Measurements from ENCODE around the gene NPDC1. TPM values are rescaled to one million over a fixed set of nuclear protein-coding genes. Genes with fewer than 3 reads are reported as not detected.

Gene NPDC1
- total RNA-seq, 2 experiments from 2014 or later: 15.3 to 16.0 TPM

DNA sequence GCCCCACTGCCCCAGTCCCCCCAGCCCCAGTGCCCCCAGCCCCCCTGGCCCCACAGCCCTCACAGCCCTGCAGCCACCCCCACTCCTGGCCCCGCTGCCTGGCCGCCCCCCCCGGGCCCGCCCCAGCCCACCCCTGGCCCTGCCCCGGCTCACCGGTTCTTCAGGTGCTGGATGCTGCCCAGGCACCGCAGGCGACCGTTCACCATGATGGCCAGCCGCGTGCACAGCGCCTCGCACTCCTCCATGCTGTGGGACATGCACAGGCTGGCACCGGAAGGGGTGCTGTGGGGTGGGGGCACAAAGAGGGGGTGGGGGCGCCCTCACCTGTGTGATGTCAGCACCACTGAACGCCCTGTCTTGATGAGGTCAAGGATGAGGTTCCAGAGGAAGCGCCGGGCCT lies 36.8 kb downstream of the NPDC1 start:
- no peak overlapping the region for H3K4me3 ChIP-seq (ENCODE audit: low read length)
- no peak for ATAC-seq (ENCODE audit: poor library complexity)
- no peak overlapping the region for H3K4me3 Mint-ChIP-seq
- CTCF ChIA-PET: no interaction called here
- H3K36me3 ChIP-seq (ENCODE audit: insufficient read depth, low read length): peaks cover 31% of the 10 kb centered on the region
- no peaks in the 10 kb centered on the region for H3K9me3 ChIP-seq (ENCODE audit: control insufficient read depth in 1 of 2, insufficient read depth in 1 of 2, low read length in 2 of 2)
- no peak overlapping the region for H3K27ac ChIP-seq (ENCODE audit: low read depth in 1 of 2, low read length in 2 of 2)
- intact Hi-C loops (cut with DNase I, micrococcal nuclease): no loop called here
- H3K27me3 ChIP-seq (ENCODE audit: control insufficient read depth in 1 of 2, insufficient read depth in 2 of 2, low read length in 2 of 2): no peaks in the 10 kb centered on the region
- H3K4me1 Mint-ChIP-seq (ENCODE audit: low read depth): no peaks in the 10 kb centered on the region
- H3K27ac Mint-ChIP-seq: no peak overlapping the region
- H3K36me3 Mint-ChIP-seq (ENCODE audit: low read depth): peaks cover 5% of the 10 kb centered on the region
- POLR2A ChIA-PET: no interaction called here
- H3K9me3 Mint-ChIP-seq: no peaks in the 10 kb centered on the region
- no peaks in the 10 kb centered on the region for H3K4me1 ChIP-seq (ENCODE audit: insufficient read depth, low read length)
- DNase-seq: no peak
- TF ChIP-seq CTCF (IDR thresholded peaks at IDR 0.05): no peak
- no peaks in the 10 kb centered on the region for H3K27me3 Mint-ChIP-seq

DNA sequence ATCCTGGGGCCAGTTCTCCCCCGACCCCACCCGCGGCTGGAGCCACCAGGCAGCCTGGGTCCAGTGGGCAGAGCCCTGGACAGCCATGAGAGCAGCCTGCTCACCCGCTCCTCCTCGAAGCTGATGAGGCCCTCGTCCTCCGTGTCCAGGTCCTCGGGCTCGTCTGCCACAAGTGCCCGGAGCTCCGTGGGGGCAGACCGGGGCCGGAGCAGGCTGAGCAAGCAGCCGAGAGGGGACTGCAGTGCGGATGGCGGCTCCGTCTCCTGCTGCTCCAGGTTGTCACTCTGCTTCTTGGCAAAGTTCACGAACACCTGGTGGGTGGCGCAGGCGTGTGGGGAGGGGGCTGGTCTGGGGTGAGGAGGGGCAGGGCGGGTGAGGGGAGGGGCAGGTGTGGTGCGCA lies 37.7 kb downstream of the NPDC1 start:
- Mint-ChIP-seq H3K4me3 (no peak overlapping the region), H3K36me3 (ENCODE audit: low read depth) (peaks cover 5% of the 10 kb centered on the region), H3K9me3 (no peaks in the 10 kb centered on the region), H3K27ac (no peak overlapping the region), H3K4me1 (ENCODE audit: low read depth) (no peaks in the 10 kb centered on the region), H3K27me3 (no peaks in the 10 kb centered on the region)
- ATAC-seq (ENCODE audit: poor library complexity) (no peak), DNase-seq (no peak)
- H3K9me3 ChIP-seq (ENCODE audit: control insufficient read depth in 1 of 2, insufficient read depth in 1 of 2, low read length in 2 of 2): no peaks in the 10 kb centered on the region
- H3K4me3 ChIP-seq (ENCODE audit: low read length): no peak overlapping the region
- TF ChIP-seq CTCF (IDR thresholded peaks at IDR 0.05): no peak
- no peaks in the 10 kb centered on the region for H3K4me1 ChIP-seq (ENCODE audit: insufficient read depth, low read length)
- H3K36me3 ChIP-seq (ENCODE audit: insufficient read depth, low read length): peaks cover 27% of the 10 kb centered on the region
- CTCF ChIA-PET: no interaction called here
- no peaks in the 10 kb centered on the region for H3K27me3 ChIP-seq (ENCODE audit: control insufficient read depth in 1 of 2, insufficient read depth in 2 of 2, low read length in 2 of 2)
- intact Hi-C loops (cut with DNase I, micrococcal nuclease): no loop called here
- H3K27ac ChIP-seq (ENCODE audit: low read depth in 1 of 2, low read length in 2 of 2): no peak overlapping the region
- POLR2A ChIA-PET: no interaction called here

DNA sequence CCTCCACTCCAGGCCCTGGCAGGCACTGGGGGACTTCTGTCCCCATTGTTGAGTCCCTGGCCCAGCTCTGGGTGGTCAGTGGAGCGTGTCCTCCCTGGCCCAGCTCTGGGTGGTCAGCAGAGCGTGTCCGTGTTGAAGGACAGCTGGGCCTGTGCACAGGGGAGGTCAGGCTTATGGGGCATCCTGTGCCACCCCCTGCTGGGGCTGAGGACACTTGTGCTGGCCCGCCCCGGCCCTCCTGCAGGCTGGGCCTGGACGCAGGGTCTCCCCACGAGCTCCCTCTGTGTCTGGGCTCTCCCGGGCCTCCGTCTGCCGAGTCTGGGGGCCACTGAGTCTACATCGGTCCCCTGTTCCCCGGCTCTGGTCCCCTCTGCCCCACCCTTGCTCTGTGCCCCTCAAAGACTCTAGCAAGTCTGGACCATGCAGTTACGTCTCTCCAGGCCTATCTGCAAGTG lies 38.1 kb downstream of the NPDC1 start:
- Histone ChIP-seq H3K27me3 (ENCODE audit: control insufficient read depth in 1 of 2, insufficient read depth in 2 of 2, low read length in 2 of 2) (no peaks in the 10 kb centered on the region), H3K4me3 (ENCODE audit: low read length) (no peak overlapping the region), H3K9me3 (ENCODE audit: control insufficient read depth in 1 of 2, insufficient read depth in 1 of 2, low read length in 2 of 2) (no peaks in the 10 kb centered on the region), H3K36me3 (ENCODE audit: insufficient read depth, low read length) (peaks cover 24% of the 10 kb centered on the region), H3K27ac (ENCODE audit: low read depth in 1 of 2, low read length in 2 of 2) (no peak overlapping the region), H3K4me1 (ENCODE audit: insufficient read depth, low read length) (no peaks in the 10 kb centered on the region)
- DNase-seq (no peak), ATAC-seq (ENCODE audit: poor library complexity) (no peak)
- intact Hi-C loops (cut with DNase I, micrococcal nuclease): no loop called here
- Mint-ChIP-seq H3K27me3 (no peaks in the 10 kb centered on the region), H3K4me3 (no peak overlapping the region), H3K36me3 (ENCODE audit: low read depth) (peaks cover 5% of the 10 kb centered on the region), H3K27ac (no peak overlapping the region), H3K4me1 (ENCODE audit: low read depth) (no peaks in the 10 kb centered on the region), H3K9me3 (no peaks in the 10 kb centered on the region)
- ChIA-PET POLR2A (interaction anchor here (1.1 kb wide), 1 partner anchor 27 kb away, joined by 3 read pairs; no protein-coding TSS in a partner anchor), CTCF (no interaction called here)
- no peak for TF ChIP-seq CTCF (IDR thresholded peaks at IDR 0.05)
